GM20000 (cell line): ENCODE results near the gene ADPRH.

ENCODE experiments used
- DNase-seq: peaks from one replicate; pipeline ENCODE4 v3.0.0; 2012; ENCODE audit warnings: low spot score
- CTCF ChIP-seq: IDR thresholded peaks from 2 replicates; pipeline ENCODE4 v1.5.1; 2012; ENCODE audit warnings: mild to moderate bottlenecking, control low read depth; ENCODE audit errors: extremely low read depth, missing control alignments

The ADPRH gene

GRCh38 chr3:119624002-119624720 lies 44.9 kb downstream of the ADPRH start:
- no peak for DNase-seq
- TF ChIP-seq CTCF: no peak

GRCh38 chr3:119625451-119626153 lies 46.3 kb downstream of the ADPRH start:
- TF ChIP-seq CTCF: no peak
- no peak for DNase-seq

DNA sequence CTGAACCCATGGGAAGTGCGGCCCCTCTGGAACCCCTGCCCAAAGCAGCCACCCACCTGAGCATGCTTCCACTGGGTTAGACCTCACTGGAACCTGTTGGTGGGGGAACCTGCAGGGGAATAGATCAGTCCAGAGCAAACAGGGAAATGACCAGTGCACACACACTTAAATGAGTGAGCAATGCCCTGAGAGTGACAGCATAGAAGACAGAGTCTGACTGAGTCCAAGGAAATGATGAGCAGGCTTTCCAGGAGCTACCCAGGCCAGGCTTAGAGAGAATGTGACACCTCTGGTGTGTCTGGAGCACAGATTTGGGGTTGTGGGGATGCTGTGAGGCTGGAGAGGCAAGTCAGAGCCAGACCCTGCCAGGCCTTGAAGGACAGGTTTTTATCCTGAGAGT lies 46.9 kb downstream of the ADPRH start:
- DNase-seq: no peak
- TF ChIP-seq CTCF: no peak

DNA sequence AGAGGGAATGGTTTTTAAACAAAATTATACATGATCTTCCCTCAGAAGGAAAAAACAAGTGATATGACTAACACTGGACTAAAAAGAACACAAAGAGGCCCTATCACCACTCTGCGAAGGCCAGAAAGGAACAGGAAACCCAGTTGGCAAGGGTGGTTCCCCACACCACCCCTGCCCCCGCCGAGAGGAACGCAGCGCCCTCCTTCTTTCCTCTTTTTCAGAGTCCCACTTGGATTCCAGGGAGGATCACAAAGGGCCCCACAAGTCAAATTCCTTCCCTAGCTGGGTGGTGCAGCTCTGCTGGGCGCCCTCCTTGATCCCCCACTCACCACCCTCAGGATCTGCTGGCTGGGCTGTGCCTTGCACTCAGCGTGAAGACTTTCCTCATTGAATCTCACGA lies 48.2 kb downstream of the ADPRH start:
- no peak for DNase-seq
- no peak for TF ChIP-seq CTCF

DNA sequence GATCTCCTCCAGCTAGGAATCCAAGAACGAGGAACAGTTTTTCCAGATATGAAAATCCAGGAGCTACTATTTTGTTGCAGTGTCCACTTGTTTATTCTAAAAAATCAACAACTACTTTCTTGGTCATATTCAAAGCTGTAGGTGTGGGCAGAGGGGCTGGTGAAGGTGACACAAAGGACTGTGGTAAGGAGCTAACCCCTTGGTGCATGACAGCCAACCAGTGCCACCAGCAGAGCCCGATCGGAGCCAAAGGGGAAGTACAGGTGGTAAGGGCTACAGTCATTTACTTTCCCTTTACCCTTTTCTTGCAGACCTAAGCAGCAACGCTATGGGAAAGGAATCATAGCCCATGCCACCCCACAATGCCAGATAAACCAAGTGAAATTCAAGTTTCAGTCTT lies 49.1 kb downstream of the ADPRH start:
- no peak for DNase-seq
- TF ChIP-seq CTCF: no peak

DNA sequence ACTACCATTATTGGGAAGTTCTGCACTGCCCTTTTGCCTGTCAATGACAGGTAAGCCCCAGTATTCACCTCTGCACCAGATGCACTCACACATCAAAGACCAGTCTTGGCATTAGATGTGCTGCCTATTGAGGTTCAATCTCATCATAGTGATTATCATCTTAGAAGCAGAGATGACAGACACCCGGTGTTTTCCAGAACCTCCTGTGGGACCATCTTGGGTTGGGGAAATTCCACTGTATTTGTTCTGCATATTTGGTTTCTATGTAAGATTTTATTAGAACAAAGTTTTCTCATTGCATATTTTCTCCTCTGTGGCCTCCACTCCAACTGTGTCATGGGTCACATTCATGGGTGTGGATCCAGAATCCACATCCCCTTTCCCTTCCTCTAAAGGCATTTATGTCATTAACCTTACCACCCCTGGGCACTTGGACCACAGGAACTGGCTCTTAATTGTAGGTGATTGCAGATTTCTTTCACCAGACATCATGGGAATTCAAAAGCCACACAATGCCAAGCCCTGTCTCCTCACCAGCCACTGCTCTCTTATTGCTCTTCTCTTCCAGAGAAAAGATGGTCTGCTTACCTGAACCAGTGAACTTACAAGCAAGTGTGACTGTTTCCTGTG lies 49.6 kb downstream of the ADPRH start:
- DNase-seq: peak; percentile 42
- no peak for TF ChIP-seq CTCF
